Measurements from ENCODE around the gene VANGL1.

Gene VANGL1

DNA sequence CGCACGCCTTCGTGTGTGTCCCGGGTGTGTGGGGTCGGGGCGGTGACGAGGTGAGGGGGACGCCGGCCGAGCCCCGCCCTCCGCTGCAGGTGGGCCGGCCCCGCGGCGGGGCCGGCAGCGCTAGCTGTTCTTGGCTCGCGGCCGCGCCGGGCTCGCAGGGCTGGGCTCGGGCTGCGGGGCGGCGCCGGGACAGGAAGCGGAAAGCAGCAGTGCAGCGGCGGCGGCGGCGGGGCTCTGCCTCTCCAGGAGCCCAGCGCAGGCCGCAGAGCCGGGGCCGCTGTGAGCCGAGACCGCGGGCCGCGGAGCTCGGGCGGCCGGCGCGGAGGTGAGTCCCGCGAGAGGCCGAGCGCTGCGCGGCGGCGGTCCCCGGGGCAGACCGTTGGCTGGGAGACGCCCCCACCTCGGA, at the start of gene VANGL1:
Gene VANGL1 (plus strand): TSS at position 209 of the 406 bp plus-strand sequence. CDS start 9,444 bp downstream, outside the sequence.
- H3K4me1 ChIP-seq (ENCODE audit: low read length) = peaks cover 5% of the 10 kb centered on the region; the same call in 1 of the 2 replicates
- 0 out of 2 replicates have a peak within 1 kb of the TSS, but pooled peaks have one; percentile 41 for H2AFZ ChIP-seq (ENCODE audit: low read depth, low read length)
- peak within 1 kb of the TSS; percentile 80 for H3K4me2 ChIP-seq (ENCODE audit: low read length)
- no peak for TF ChIP-seq EZH2phosphoT487 (IDR thresholded peaks at IDR 0.05; ENCODE audit: low read depth)
- no peak for TF ChIP-seq CTCF (IDR thresholded peaks at IDR 0.05; ENCODE audit: low read depth, low read length)
- H4K20me1 ChIP-seq (ENCODE audit: insufficient read depth, low read length) = no peaks in the 10 kb centered on the region
- no peak within 1 kb of the TSS for H3K27ac ChIP-seq (ENCODE audit: low read length)
- H3K36me3 ChIP-seq (replicated peaks; ENCODE audit: low read depth, low read length) = no peaks in the 10 kb centered on the region
- no peaks in the 10 kb centered on the region for H3K9me3 ChIP-seq (ENCODE audit: insufficient read depth, low read length)
- peak within 1 kb of the TSS; percentile 73 for H3K4me3 ChIP-seq (ENCODE audit: low read length)
- peak within 1 kb of the TSS; percentile 35; the same call in 1 of the 2 replicates for H3K9ac ChIP-seq (ENCODE audit: low read length)
- no peaks in the 10 kb centered on the region for H3K79me2 ChIP-seq (ENCODE audit: low read length)
- H3K27me3 ChIP-seq (ENCODE audit: low read depth, low read length) = peaks cover 46% of the 10 kb centered on the region

DNA sequence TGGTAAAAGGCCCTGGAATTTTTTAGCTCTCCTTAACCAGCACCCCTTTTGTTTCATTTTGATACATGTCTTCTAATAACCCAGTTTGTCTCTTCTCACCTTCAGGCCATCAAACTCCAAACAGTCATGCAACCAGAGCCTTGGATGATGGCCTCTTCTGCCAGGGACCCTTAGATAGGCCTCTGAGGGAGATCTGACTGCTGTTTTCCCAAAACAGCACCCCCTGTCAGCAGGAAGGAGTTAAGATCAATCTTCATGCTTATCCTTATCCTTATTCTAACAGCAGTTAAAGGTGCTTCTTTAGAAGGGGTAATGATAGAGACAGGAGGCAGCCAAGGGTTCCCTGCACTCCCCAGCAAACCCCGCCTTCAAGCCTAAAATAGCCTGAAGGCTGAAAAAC, 49.5 kb upstream of the VANGL1 start:
- H3K9ac ChIP-seq (ENCODE audit: low read length) = no peak overlapping the region
- TF ChIP-seq EZH2phosphoT487 (IDR thresholded peaks at IDR 0.05; ENCODE audit: low read depth) = no peak
- no peak for TF ChIP-seq CTCF (IDR thresholded peaks at IDR 0.05; ENCODE audit: low read depth, low read length)
- no peaks in the 10 kb centered on the region for H3K36me3 ChIP-seq (replicated peaks; ENCODE audit: low read depth, low read length)
- H3K4me1 ChIP-seq (ENCODE audit: low read length) = no peaks in the 10 kb centered on the region
- H2AFZ ChIP-seq (ENCODE audit: low read depth, low read length) = no peak overlapping the region
- no peak overlapping the region for H3K4me2 ChIP-seq (ENCODE audit: low read length)
- H4K20me1 ChIP-seq (ENCODE audit: insufficient read depth, low read length) = no peaks in the 10 kb centered on the region
- H3K27me3 ChIP-seq (ENCODE audit: low read depth, low read length) = no peaks in the 10 kb centered on the region
- no peak overlapping the region for H3K27ac ChIP-seq (ENCODE audit: low read length)
- no peaks in the 10 kb centered on the region for H3K9me3 ChIP-seq (ENCODE audit: insufficient read depth, low read length)
- H3K79me2 ChIP-seq (ENCODE audit: low read length) = no peaks in the 10 kb centered on the region
- H3K4me3 ChIP-seq (ENCODE audit: low read length) = no peak overlapping the region

GRCh38 chr1:115593365-115594259, 48.2 kb upstream of the VANGL1 start:
- no peaks in the 10 kb centered on the region for H4K20me1 ChIP-seq (ENCODE audit: insufficient read depth, low read length)
- no peak for TF ChIP-seq CTCF (IDR thresholded peaks at IDR 0.05; ENCODE audit: low read depth, low read length)
- TF ChIP-seq EZH2phosphoT487 (IDR thresholded peaks at IDR 0.05; ENCODE audit: low read depth) = no peak
- H3K4me1 ChIP-seq (ENCODE audit: low read length) = no peaks in the 10 kb centered on the region
- no peak overlapping the region for H3K4me2 ChIP-seq (ENCODE audit: low read length)
- H3K9me3 ChIP-seq (ENCODE audit: insufficient read depth, low read length) = no peaks in the 10 kb centered on the region
- H3K4me3 ChIP-seq (ENCODE audit: low read length) = no peak overlapping the region
- no peaks in the 10 kb centered on the region for H3K36me3 ChIP-seq (replicated peaks; ENCODE audit: low read depth, low read length)
- no peak overlapping the region for H3K9ac ChIP-seq (ENCODE audit: low read length)
- H3K27me3 ChIP-seq (ENCODE audit: low read depth, low read length) = no peaks in the 10 kb centered on the region
- H2AFZ ChIP-seq (ENCODE audit: low read depth, low read length) = no peak overlapping the region
- no peaks in the 10 kb centered on the region for H3K79me2 ChIP-seq (ENCODE audit: low read length)
- no peak overlapping the region for H3K27ac ChIP-seq (ENCODE audit: low read length)

GRCh38 chr1:115594600-115594999, 47.2 kb upstream of the VANGL1 start:
- H3K27me3 ChIP-seq (ENCODE audit: low read depth, low read length) = no peaks in the 10 kb centered on the region
- no peaks in the 10 kb centered on the region for H3K36me3 ChIP-seq (replicated peaks; ENCODE audit: low read depth, low read length)
- H3K79me2 ChIP-seq (ENCODE audit: low read length) = no peaks in the 10 kb centered on the region
- H4K20me1 ChIP-seq (ENCODE audit: insufficient read depth, low read length) = no peaks in the 10 kb centered on the region
- H3K4me3 ChIP-seq (ENCODE audit: low read length) = no peak overlapping the region
- H2AFZ ChIP-seq (ENCODE audit: low read depth, low read length) = no peak overlapping the region
- no peak overlapping the region for H3K27ac ChIP-seq (ENCODE audit: low read length)
- H3K4me1 ChIP-seq (ENCODE audit: low read length) = no peaks in the 10 kb centered on the region
- no peak overlapping the region for H3K9ac ChIP-seq (ENCODE audit: low read length)
- H3K4me2 ChIP-seq (ENCODE audit: low read length) = no peak overlapping the region
- H3K9me3 ChIP-seq (ENCODE audit: insufficient read depth, low read length) = no peaks in the 10 kb centered on the region
- TF ChIP-seq EZH2phosphoT487 (IDR thresholded peaks at IDR 0.05; ENCODE audit: low read depth) = no peak
- TF ChIP-seq CTCF (IDR thresholded peaks at IDR 0.05; ENCODE audit: low read depth, low read length) = no peak
